Measurements from ENCODE around the gene SEMA3A.

GRCh38 chr7:83918142-83918541 lies 276.4 kb downstream of the SEMA3A start:
- TF ChIP-seq CTCF (conservative IDR thresholded peaks at IDR 0.05 in 1 of 2, IDR thresholded peaks at IDR 0.05 in 1 of 2; ENCODE audit: low read depth in 1 of 2, low read length in 2 of 2) (no peak), EZH2 (IDR thresholded peaks at IDR 0.05; ENCODE audit: low read length, missing control alignments) (no peak)
